A673 (cell line): ENCODE results near the gene ANKRD53. TPM values are rescaled to one million over a fixed set of nuclear protein-coding genes. Genes with fewer than 3 reads are reported as not detected.

ENCODE experiments used
- BruUV-seq: library from RNA; stranded (reverse); fragments of 400-500 nt; replicated peaks from 2 replicates; lab custom pipeline; 2021; lab: Mats Ljungman, UMichigan
- CTCF ChIA-PET: fragments of 300-600 bp; sonication (Branson Sonifier 250); formaldehyde crosslinking; loops from one replicate; lab custom pipeline; 2022; ENCODE audit warnings: antibody characterized with exemption; lab: Charles Lee
- POLR2A ChIA-PET: fragments of 300-600 bp; sonication (Branson Sonifier 250); formaldehyde crosslinking; loops from one replicate; lab custom pipeline; 2022; ENCODE audit warnings: antibody characterized with exemption; ENCODE audit not compliant: low non-redundant PET; lab: Charles Lee
- DNase-seq: peaks from one replicate; pipeline ENCODE4 v3.0.0-alpha.2; 2015; ENCODE audit warnings: low spot score
- H3K27ac ChIP-seq: fragments of 200-600 bp; sonication (generic); 2 replicates; pipeline ENCODE4 v1.5.1; 2016; ENCODE audit warnings: mixed run types, low read depth, mild to moderate bottlenecking, mixed read lengths, antibody characterized with exemption, low read length; ENCODE audit not compliant: poor library complexity, severe bottlenecking
- H3K27me3 ChIP-seq: fragments of 200-600 bp; sonication (generic); replicated peaks from 2 replicates; pipeline ENCODE4 v1.6.1; 2017; ENCODE audit warnings: mixed run types, low read depth, mild to moderate bottlenecking, mixed read lengths, antibody characterized with exemption, low read length; ENCODE audit not compliant: insufficient read depth, poor library complexity
- H3K36me3 ChIP-seq: fragments of 200-600 bp; sonication (generic); 2 replicates; pipeline ENCODE4 v1.6.1; 2016; ENCODE audit warnings: mixed run types, mild to moderate bottlenecking, mixed read lengths, antibody characterized with exemption, low read length; ENCODE audit not compliant: insufficient read depth, poor library complexity, severe bottlenecking
- H3K4me1 ChIP-seq: fragments of 200-600 bp; sonication (generic); 2 replicates; pipeline ENCODE4 v1.6.1; 2017; ENCODE audit warnings: mixed run types, mild to moderate bottlenecking, mixed read lengths, antibody characterized with exemption, low read length; ENCODE audit not compliant: insufficient read depth, poor library complexity, severe bottlenecking
- H3K4me3 ChIP-seq: fragments of 200-600 bp; sonication (generic); 2 replicates; pipeline ENCODE4 v1.5.1; 2016; ENCODE audit warnings: low read depth, mixed run types, mild to moderate bottlenecking, mixed read lengths, low read length; ENCODE audit not compliant: poor library complexity, severe bottlenecking
- H3K9me3 ChIP-seq: fragments of 200-600 bp; sonication (generic); 2 replicates; pipeline ENCODE4 v1.6.1; 2016; ENCODE audit warnings: mixed run types, low read depth, mild to moderate bottlenecking, mixed read lengths, antibody characterized with exemption, low read length; ENCODE audit not compliant: poor library complexity, severe bottlenecking
- CTCF ChIP-seq: fragments of 300-800, 200-600 bp; sonication (generic); conservative IDR thresholded peaks from 2 replicates; pipeline ENCODE4 v1.5.1; 2017; ENCODE audit warnings: low read depth, mild to moderate bottlenecking, antibody characterized with exemption, low read length, moderate library complexity, mixed read lengths
- EZH2 ChIP-seq: fragments of 200-600 bp; sonication (generic); IDR thresholded peaks from 2 replicates; pipeline ENCODE4 v1.6.1; 2017; ENCODE audit warnings: borderline replicate concordance, low read depth, mild to moderate bottlenecking, mixed read lengths, antibody characterized with exemption, low read length; ENCODE audit not compliant: poor library complexity, severe bottlenecking
- intact Hi-C: fragments of 100-400 bp; cut with micrococcal nuclease; formaldehyde crosslinking; loops from one replicate; pipeline ENCODE4 v1.10.0; 2022; ENCODE audit not compliant: unreplicated experiment
- total RNA-seq: library from RNA; stranded (reverse); gene quantifications from 2 replicates; pipeline ENCODE4 v1.2.3, GENCODE V29; 2021

ANKRD53 gene
- total RNA-seq, 1 experiment from 2014 or later: 0.64 TPM

GRCh38 chr2:70937866-70938585, 40.4 kb upstream of the ANKRD53 start:
- H3K4me3 ChIP-seq: no peak overlapping the region
- intact Hi-C loops: no loop called here
- no peaks in the 10 kb centered on the region for H3K27me3 ChIP-seq
- H3K27ac ChIP-seq: no peak overlapping the region
- TF ChIP-seq CTCF: no peak
- TF ChIP-seq EZH2: no peak
- no peaks in the 10 kb centered on the region for H3K9me3 ChIP-seq
- CTCF ChIA-PET: interaction anchor here (0.6 kb wide), 2 partner anchors 10 to 814 kb away, joined by 3 to 6 read pairs; no protein-coding TSS in a partner anchor
- H3K36me3 ChIP-seq: no peaks in the 10 kb centered on the region
- H3K4me1 ChIP-seq: no peaks in the 10 kb centered on the region
- POLR2A ChIA-PET: no interaction called here
- no peak for DNase-seq
- no TSS peak for BruUV-seq

- BruUV-seq: no TSS peak
Observed at GRCh38 chr2:70938586-70938950, 39.9 kb upstream of the ANKRD53 start.

GRCh38 chr2:70939001-70939838, 39.2 kb upstream of the ANKRD53 start:
- BruUV-seq: no TSS peak
- no peaks in the 10 kb centered on the region for H3K9me3 ChIP-seq
- ChIA-PET CTCF (no interaction called here), POLR2A (no interaction called here)
- TF ChIP-seq CTCF (no peak), EZH2 (no peak)
- H3K27ac ChIP-seq: no peak overlapping the region
- DNase-seq: no peak
- H3K4me1 ChIP-seq: no peaks in the 10 kb centered on the region
- no peaks in the 10 kb centered on the region for H3K36me3 ChIP-seq
- no peak overlapping the region for H3K4me3 ChIP-seq
- intact Hi-C loops: no loop called here
- no peaks in the 10 kb centered on the region for H3K27me3 ChIP-seq

More at GRCh38 chr2:70938586-70938950, 39.9 kb upstream of the ANKRD53 start:
- Histone ChIP-seq H3K4me1 (no peaks in the 10 kb centered on the region), H3K9me3 (no peaks in the 10 kb centered on the region), H3K27me3 (no peaks in the 10 kb centered on the region), H3K4me3 (no peak overlapping the region), H3K36me3 (no peaks in the 10 kb centered on the region), H3K27ac (no peak overlapping the region)
- TF ChIP-seq CTCF (no peak), EZH2 (no peak)
- DNase-seq: no peak
- CTCF ChIA-PET: no interaction called here
- intact Hi-C loops: no loop called here
- POLR2A ChIA-PET: no interaction called here
